Stomach (tissue), 4 donors: ENCODE measurements around the gene CALML6.

Experiments
- POLR2AphosphoS5 ChIP-seq, 3 donors: sonication (generic); formaldehyde crosslinking; IDR thresholded peaks; one replicate each; pipeline ENCODE4 v1.6.1; 2016; ENCODE audit warnings: antibody characterized with exemption in 3 of 3
- TF ChIP-seq, protein P1 (sequence below), 7 experiments: fragments of 450-650 bp in 4 of 7; fragments of 200-600 bp in 3 of 7; sonication (generic) in 3 of 7; IDR thresholded peaks; one replicate each; pipeline ENCODE4 v1.5.1; 2016 to 2019; ENCODE audit warnings: antibody characterized with exemption in 7 of 7, control low read depth in 2 of 7, mild to moderate bottlenecking in 1 of 7

GRCh38 chr1:1911350-1912041 lies 3.6 kb upstream of the CALML6 start:
- TF ChIP-seq, protein P1, sequence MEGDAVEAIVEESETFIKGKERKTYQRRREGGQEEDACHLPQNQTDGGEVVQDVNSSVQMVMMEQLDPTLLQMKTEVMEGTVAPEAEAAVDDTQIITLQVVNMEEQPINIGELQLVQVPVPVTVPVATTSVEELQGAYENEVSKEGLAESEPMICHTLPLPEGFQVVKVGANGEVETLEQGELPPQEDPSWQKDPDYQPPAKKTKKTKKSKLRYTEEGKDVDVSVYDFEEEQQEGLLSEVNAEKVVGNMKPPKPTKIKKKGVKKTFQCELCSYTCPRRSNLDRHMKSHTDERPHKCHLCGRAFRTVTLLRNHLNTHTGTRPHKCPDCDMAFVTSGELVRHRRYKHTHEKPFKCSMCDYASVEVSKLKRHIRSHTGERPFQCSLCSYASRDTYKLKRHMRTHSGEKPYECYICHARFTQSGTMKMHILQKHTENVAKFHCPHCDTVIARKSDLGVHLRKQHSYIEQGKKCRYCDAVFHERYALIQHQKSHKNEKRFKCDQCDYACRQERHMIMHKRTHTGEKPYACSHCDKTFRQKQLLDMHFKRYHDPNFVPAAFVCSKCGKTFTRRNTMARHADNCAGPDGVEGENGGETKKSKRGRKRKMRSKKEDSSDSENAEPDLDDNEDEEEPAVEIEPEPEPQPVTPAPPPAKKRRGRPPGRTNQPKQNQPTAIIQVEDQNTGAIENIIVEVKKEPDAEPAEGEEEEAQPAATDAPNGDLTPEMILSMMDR (IDR thresholded peaks at IDR 0.05), result no peak
- no peak for TF ChIP-seq POLR2AphosphoS5 (IDR thresholded peaks at IDR 0.05)
